GM18505 (cell line): Measurements from ENCODE around the gene TMEM45A.

Source experiments
- ATAC-seq: cut with Tn5 transposase; IDR thresholded peaks from one replicate; pipeline ENCODE4 v1.9.1; 2021; ENCODE audit not compliant: unreplicated experiment
- POLR2A ChIP-seq: IDR thresholded peaks from 4 replicates; pipeline ENCODE4 v1.6.1; 2011; ENCODE audit warnings: borderline replicate concordance; ENCODE audit not compliant: insufficient read depth, insufficient read length; ENCODE audit errors: extremely low read depth

TMEM45A gene

GRCh38 chr3:100554373-100554676 is 61.9 kb downstream of the TMEM45A start:
- ATAC-seq, result no peak
- TF ChIP-seq POLR2A, result no peak

- no peak for ATAC-seq
- no peak for TF ChIP-seq POLR2A
These were observed 64.4 kb downstream of the TMEM45A start for GRCh38 chr3:100556673-100557310.

- no peak for TF ChIP-seq POLR2A
- no peak for ATAC-seq
These were observed 65.8 kb downstream of the TMEM45A start for GRCh38 chr3:100558233-100558632.

GRCh38 chr3:100560426-100560825 is 68.0 kb downstream of the TMEM45A start:
- TF ChIP-seq POLR2A, result no peak
- ATAC-seq, result no peak

- no peak for TF ChIP-seq POLR2A
- ATAC-seq, result no peak
These were observed 69.2 kb downstream of the TMEM45A start for GRCh38 chr3:100561459-100562158.

- TF ChIP-seq POLR2A, result no peak
- no peak for ATAC-seq
These were observed 69.9 kb downstream of the TMEM45A start for GRCh38 chr3:100562224-100562857.

- no peak for TF ChIP-seq POLR2A
- no peak for ATAC-seq
These were observed 70.8 kb downstream of the TMEM45A start for GRCh38 chr3:100563228-100563627.

GRCh38 chr3:100563652-100564211 is 71.3 kb downstream of the TMEM45A start:
- no peak for ATAC-seq
- TF ChIP-seq POLR2A, result no peak

- no peak for TF ChIP-seq POLR2A
- no peak for ATAC-seq
These were observed 78.4 kb downstream of the TMEM45A start for GRCh38 chr3:100570811-100571210.

- no peak for TF ChIP-seq POLR2A
- ATAC-seq, result no peak
These were observed 82.1 kb downstream of the TMEM45A start for GRCh38 chr3:100574536-100574935.

- no peak for ATAC-seq
- no peak for TF ChIP-seq POLR2A
These were observed 83.3 kb downstream of the TMEM45A start for GRCh38 chr3:100575704-100576103.

GRCh38 chr3:100577382-100578008 is 85.1 kb downstream of the TMEM45A start:
- no peak for ATAC-seq
- TF ChIP-seq POLR2A, result no peak

GRCh38 chr3:100578646-100579045 is 86.2 kb downstream of the TMEM45A start:
- ATAC-seq, result no peak
- TF ChIP-seq POLR2A, result no peak
